K562 (cell line): Measurements from ENCODE around the gene ABHD16B. TPM values are rescaled to one million over a fixed set of nuclear protein-coding genes. Genes with fewer than 3 reads are reported as not detected.

ENCODE experiments used
- ATAC-seq: fragments of 200-7000 bp; cut with Tn5 transposase; 3 replicates; pipeline ENCODE4 v1.9.1; 2020; ENCODE audit warnings: moderate library complexity
- BruUV-seq: library from RNA; stranded (reverse); fragments of 400-500 nt; replicated peaks from 2 replicates; lab custom pipeline; 2021; lab: Mats Ljungman, UMichigan
- CTCF ChIA-PET: fragments of 300-600 bp; formaldehyde crosslinking; extraction: SDS; loops from one replicate; lab custom pipeline; 2021; ENCODE audit warnings: low intra/inter-chr PET ratio; lab: Yijun Ruan, JAX
- POLR2A ChIA-PET: fragments of 300-600, 350-650 bp; sonication (Branson Sonifier 250); formaldehyde crosslinking; extraction: SDS; loops from one replicate; lab custom pipeline; 2021; ENCODE audit warnings: antibody characterized with exemption, inconsistent platforms; lab: Yijun Ruan, JAX
- DNase-seq, 4 experiments: peaks; one replicate each; pipeline versions ENCODE4 v3.0.0 to v3.0.0-alpha.2; 2011 to 2018; ENCODE audit warnings: low spot score in 3 of 4, mixed read lengths in 3 of 4; ENCODE audit errors: extremely low read depth in 1 of 4
- FAIRE-seq: peaks from 2 replicates; lab custom pipeline; 2011; peaks lifted over from hg19 to GRCh38; lab: Jason Lieb, UNC
- H2AFZ ChIP-seq: 2 replicates; pipeline ENCODE4 v1.6.0; 2011; ENCODE audit warnings: low read depth, low read length, control low read depth, inconsistent platforms
- H3K27ac ChIP-seq: fragments of 200-600 bp; 3 replicates; pipeline ENCODE4 v1.8.0; 2011; ENCODE audit warnings: low read depth, mild to moderate bottlenecking, control low read depth, inconsistent platforms, low read length, moderate library complexity, mixed read lengths; ENCODE audit errors: extremely low read depth
- H3K27me3 ChIP-seq, 2 experiments: fragments of 300-600 bp in 1 of 2; 2 replicates in 1 of 2; 3 replicates in 1 of 2; pipeline versions ENCODE4 v1.6.0 to v1.8.0; 2011; ENCODE audit warnings: inconsistent platforms in 2 of 2, low read length in 2 of 2, mild to moderate bottlenecking in 1 of 2, mixed read lengths in 1 of 2, moderate library complexity in 1 of 2; ENCODE audit not compliant: control insufficient read depth in 2 of 2, insufficient read depth in 2 of 2
- H3K36me3 ChIP-seq: fragments of 300-600 bp; 3 replicates; pipeline ENCODE4 v1.8.0; 2011; ENCODE audit warnings: mild to moderate bottlenecking, low read length, inconsistent platforms; ENCODE audit not compliant: control insufficient read depth, insufficient read depth
- H3K4me1 ChIP-seq, 2 experiments: fragments of 200-600 bp in 1 of 2; replicated peaks in 1 of 2; 2 replicates in 1 of 2; 3 replicates in 1 of 2; pipeline versions ENCODE4 v1.5.1 to v1.8.0; 2011; ENCODE audit warnings: inconsistent platforms in 2 of 2, low read length in 2 of 2, mild to moderate bottlenecking in 1 of 2, mixed read lengths in 1 of 2, moderate library complexity in 1 of 2; ENCODE audit not compliant: control insufficient read depth in 2 of 2, insufficient read depth in 2 of 2
- H3K4me2 ChIP-seq: 2 replicates; pipeline ENCODE4 v1.6.1; 2011; ENCODE audit warnings: low read length, control low read depth, inconsistent platforms, mixed read lengths; ENCODE audit not compliant: insufficient read depth
- H3K4me3 ChIP-seq: fragments of 200-600 bp; sonication (generic), shearing (Covaris generic); 2 replicates; pipeline ENCODE4 v1.5.1; 2016; ENCODE audit warnings: control low read depth, inconsistent platforms
- H3K79me2 ChIP-seq: fragments of 200-600 bp; 3 replicates; pipeline ENCODE4 v1.8.0; 2011; ENCODE audit warnings: low read length, inconsistent platforms; ENCODE audit not compliant: control insufficient read depth, insufficient read depth
- H3K9ac ChIP-seq, 2 experiments: 2 replicates each; pipeline versions ENCODE4 v1.6.0 to v1.6.1; 2011; ENCODE audit warnings: low read depth in 2 of 2, low read length in 2 of 2, control low read depth in 1 of 2, inconsistent platforms in 1 of 2, mild to moderate bottlenecking in 1 of 2, mixed read lengths in 1 of 2; ENCODE audit not compliant: insufficient read depth in 1 of 2
- H3K9me1 ChIP-seq: one replicate; pipeline ENCODE4 v1.6.0; 2011; ENCODE audit warnings: inconsistent platforms, mild to moderate bottlenecking, low read length, moderate library complexity; ENCODE audit not compliant: control insufficient read depth, insufficient read depth
- H3K9me3 ChIP-seq: replicated peaks from 2 replicates; pipeline ENCODE4 v1.5.1; 2011; ENCODE audit warnings: low read depth, low read length, inconsistent platforms; ENCODE audit not compliant: control insufficient read depth, insufficient read depth
- H4K20me1 ChIP-seq: replicated peaks from 2 replicates; pipeline ENCODE4 v1.6.1; 2011; ENCODE audit warnings: low read length, inconsistent platforms, mixed read lengths; ENCODE audit not compliant: control insufficient read depth, insufficient read depth
- FUS ChIP-seq: fragments of 200-400 bp; formaldehyde crosslinking; optimal IDR thresholded peaks from 2 replicates; pipeline ENCODE3; 2017; ENCODE audit warnings: low read depth, low read length
- HNRNPL ChIP-seq: fragments of 200-400 bp; formaldehyde crosslinking; IDR thresholded peaks from 2 replicates; pipeline ENCODE4 v1.6.1; 2017; ENCODE audit warnings: low read depth, mild to moderate bottlenecking, low read length
- NCOA1 ChIP-seq: fragments of 450-650 bp; IDR thresholded peaks from 2 replicates; pipeline ENCODE4 v1.6.1; 2016; ENCODE audit warnings: low read depth
- NFE2 ChIP-seq: IDR thresholded peaks from 2 replicates; pipeline ENCODE4 v1.6.1; 2014; ENCODE audit warnings: antibody characterized with exemption, low read depth
- PML ChIP-seq: IDR thresholded peaks from 2 replicates; pipeline ENCODE4 v1.6.1; 2012; ENCODE audit warnings: low read length, inconsistent platforms
- ZNF354B ChIP-seq: fragments of 250-450 bp; sonication (Bioruptor Pico); IDR thresholded peaks from 2 replicates; pipeline ENCODE4 v1.4.0; 2020
- WGBS: fragments of 100-300 bp; shearing (Covaris generic); methylation state at CpG from one replicate; pipeline ENCODE4 v1.1.6; 2016; ENCODE audit warnings: low coverage, mixed read lengths; ENCODE audit not compliant: insufficient coverage; ENCODE audit errors: missing lambda C conversion rate; 5-methylcytosine and 5-hydroxymethylcytosine counted together
- in situ Hi-C: fragments of 300-500 bp; cut with MboI; formaldehyde crosslinking; loops from 4 replicates; pipeline ENCODE4 v1.15.0; 2018; ENCODE audit warnings: inconsistent platforms, mixed read lengths
- intact Hi-C: fragments of 100-400 bp; cut with micrococcal nuclease; formaldehyde crosslinking; loops from 2 replicates; pipeline ENCODE4 v1.14.2; 2022
- polyA plus RNA-seq, 8 experiments: library from polyadenylated mRNA; depleted of rRNA in 4 of 8; stranded (reverse) in 5 of 8; unstranded in 3 of 8; fragments of >200 nt; fragmentation: Nextera tagmentation in 2 of 8; fragmentation: Illumina TruSeq in 1 of 8; extraction: Ambion mirVana in 2 of 8; extraction: Trizol in 1 of 8; gene quantifications; 2 replicates each; pipeline versions ENCODE4 v1.2.1 to v1.2.3, GENCODE V29; 2011 to 2014; ENCODE audit warnings: inconsistent platforms in 1 of 8, missing spikeins in 1 of 8
- total RNA-seq, 7 experiments: library from RNA; depleted of rRNA in 6 of 7; stranded (reverse); fragments of >200 nt in 6 of 7; fragmentation: Illumina TruSeq in 2 of 7; extraction: Trizol in 2 of 7; gene quantifications; 2 replicates each; pipeline versions ENCODE4 v1.2.1 to v1.2.3, GENCODE V29; 2011 to 2021; ENCODE audit warnings: low replicate concordance in 1 of 7

Gene ABHD16B
- total and polyA plus RNA-seq, 9 of the 15 experiments (the other 6 are each of a cell fraction or from before 2014, with no cell fraction given), result not detected

DNA sequence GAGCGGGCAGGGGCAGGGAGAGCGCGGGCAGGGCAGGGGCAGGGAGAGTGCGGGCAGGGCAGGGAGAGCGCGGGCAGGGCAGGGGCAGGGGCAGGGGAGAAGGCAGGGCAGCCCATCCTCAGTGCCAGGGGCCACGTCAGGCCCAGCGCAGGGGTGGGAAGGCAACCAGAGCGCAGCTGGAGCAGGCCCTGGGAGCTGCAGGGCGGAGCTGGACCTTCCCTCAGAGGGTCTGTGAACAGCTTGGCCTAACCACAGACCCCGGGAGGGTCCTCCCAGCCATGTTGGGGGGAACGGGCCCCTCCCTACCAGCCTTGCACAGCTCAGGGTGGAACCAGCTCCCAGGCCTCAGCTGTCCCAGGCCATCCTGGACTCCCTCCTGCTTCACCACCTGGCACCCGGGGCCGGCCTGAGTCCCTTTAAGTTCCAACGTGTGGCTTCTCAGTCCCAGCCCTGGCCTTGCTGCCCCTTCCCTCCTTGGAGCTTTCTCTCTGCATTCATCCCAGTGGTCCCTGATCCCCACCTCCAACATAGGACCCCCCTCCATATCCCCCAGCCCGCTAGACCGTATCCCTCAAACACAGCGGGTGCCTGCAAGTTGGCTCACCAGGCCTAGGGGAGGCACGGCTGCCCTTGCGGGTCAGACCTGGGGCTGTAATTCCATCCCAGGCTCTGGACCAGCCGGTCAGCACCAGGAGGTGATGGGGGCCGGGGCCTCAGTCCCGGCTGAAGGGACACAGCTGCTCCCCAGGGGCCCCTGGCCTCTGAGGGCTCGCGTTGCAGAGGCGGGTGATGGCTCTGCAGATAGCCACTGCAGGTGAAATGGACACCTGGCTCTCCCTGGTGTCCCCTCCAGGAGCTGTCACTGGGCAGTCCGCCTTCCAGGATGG lies 24.6 kb upstream of the ABHD16B start:
- in situ Hi-C loops, result no loop called here
- H2AFZ ChIP-seq, result no peak overlapping the region
- FAIRE-seq (no peak), DNase-seq (no peak), ATAC-seq (no peak)
- H3K4me2 ChIP-seq, result no peak overlapping the region
- intact Hi-C loops, result no loop called here
- BruUV-seq, result no TSS peak
- H3K9me1 ChIP-seq, result no peaks in the 10 kb centered on the region
- ChIA-PET POLR2A (interaction anchor here (0.6 to 1.2 kb wide), 3 partner anchors 11 to 26 kb away, joined by 3 to 6 read pairs (median 4); no protein-coding TSS in a partner anchor), CTCF (no interaction called here)
- no peaks in the 10 kb centered on the region; a peak in 1 of 5 replicates for H3K27me3 ChIP-seq
- 44% methylated on average over 10 of the region's 27 CpGs for WGBS
- no peaks in the 10 kb centered on the region for H3K9me3 ChIP-seq
- H3K4me3 ChIP-seq, result no peak overlapping the region
- H3K79me2 ChIP-seq, result no peaks in the 10 kb centered on the region
- no peaks in the 10 kb centered on the region for H3K36me3 ChIP-seq
- TF ChIP-seq NCOA1, result no peak
- no peak for TF ChIP-seq ZNF354B (CRISPR knock-in tag)
- 0 out of 2 replicates have a peak, but pooled peaks have one; percentile 31 for TF ChIP-seq HNRNPL
- no peak for TF ChIP-seq PML
- TF ChIP-seq FUS, result no peak
- TF ChIP-seq NFE2, result no peak
- H3K9ac ChIP-seq, result peak overlapping the region in 1 of 2 experiments; percentile 52; a peak in 1 of 4 replicates
- H3K4me1 ChIP-seq, result peaks cover 12 to 55% of the 10 kb centered on the region in 2 experiments
- no peak overlapping the region for H3K27ac ChIP-seq
- H4K20me1 ChIP-seq, result no peaks in the 10 kb centered on the region
